OCI-LY7 (cell line): ENCODE measurements around the gene GSTM1.

Source experiments
- CTCF ChIP-seq: fragments of 200-600 bp; sonication (generic); conservative IDR thresholded peaks from 2 replicates; pipeline ENCODE4 v1.5.1; 2014; ENCODE audit warnings: mild to moderate bottlenecking, antibody characterized with exemption, low read length, moderate library complexity, mixed read lengths
- EZH2phosphoT487 ChIP-seq: fragments of 200-600 bp; sonication (generic); IDR thresholded peaks from 2 replicates; pipeline ENCODE4 v1.6.1; 2018; ENCODE audit warnings: low read depth, borderline replicate concordance, mild to moderate bottlenecking, mixed run types, antibody characterized with exemption, low read length, moderate library complexity, mixed read lengths

- TF ChIP-seq CTCF (no peak), EZH2phosphoT487 (no peak)
Measured at GRCh38 chr1:109641078-109641740, 46.4 kb upstream of the GSTM1 start.
